HepG2 (cell line): Measurements from ENCODE around the gene TRPV6. TPM values are rescaled to one million over a fixed set of nuclear protein-coding genes. Genes with fewer than 3 reads are reported as not detected.

Source experiments
- ATAC-seq: fragments of 200-7000 bp; cut with Tn5 transposase; 3 replicates; pipeline ENCODE4 v1.9.1; 2020; ENCODE audit warnings: mild to moderate bottlenecking, moderate library complexity
- BruUV-seq: library from RNA; stranded (reverse); fragments of 400-500 nt; replicated peaks from 2 replicates; lab custom pipeline; 2021; lab: Mats Ljungman, UMichigan
- CTCF ChIA-PET: fragments of 300-600 bp; formaldehyde crosslinking; extraction: SDS; loops from one replicate; lab custom pipeline; 2021; ENCODE audit warnings: low total read pairs, inconsistent platforms, low intra/inter-chr PET ratio; lab: Yijun Ruan, JAX
- POLR2A ChIA-PET: fragments of 350-600 bp; sonication (Branson Sonifier 250); formaldehyde crosslinking; loops from one replicate; lab custom pipeline; 2020; ENCODE audit warnings: antibody characterized with exemption, inconsistent platforms; lab: Yijun Ruan, JAX
- DNase-seq: peaks from one replicate; pipeline ENCODE4 v3.0.0-alpha.2; 2015; ENCODE audit warnings: low spot score
- FAIRE-seq: peaks from 3 replicates; lab custom pipeline; 2011; peaks lifted over from hg19 to GRCh38; lab: Jason Lieb, UNC
- H2AFZ ChIP-seq: one replicate; pipeline ENCODE4 v1.6.1; 2011; ENCODE audit warnings: low read length, inconsistent platforms
- H3K27ac ChIP-seq: fragments of 300-600 bp; 3 replicates; pipeline ENCODE4 v1.8.0; 2011; ENCODE audit warnings: mixed run types, mild to moderate bottlenecking, mixed read lengths, low read length, inconsistent platforms; ENCODE audit not compliant: insufficient read depth; ENCODE audit errors: extremely low read length
- H3K27me3 ChIP-seq, 2 experiments: fragments of 200-600 bp in 1 of 2; 2 replicates in 1 of 2; 3 replicates in 1 of 2; pipeline versions ENCODE4 v1.6.0 to v1.8.0; 2011; ENCODE audit warnings: low read length in 2 of 2, mild to moderate bottlenecking in 2 of 2, moderate library complexity in 2 of 2, inconsistent platforms in 1 of 2; ENCODE audit not compliant: insufficient read depth in 2 of 2, control insufficient read depth in 1 of 2
- H3K36me3 ChIP-seq, 2 experiments: fragments of 200-600 bp in 1 of 2; replicated peaks in 1 of 2; 2 replicates in 1 of 2; 3 replicates in 1 of 2; pipeline versions ENCODE4 v1.5.1 to v1.8.0; 2011; ENCODE audit warnings: low read length in 2 of 2, inconsistent platforms in 1 of 2; ENCODE audit not compliant: insufficient read depth in 2 of 2, control insufficient read depth in 1 of 2
- H3K4me1 ChIP-seq: 2 replicates; pipeline ENCODE4 v1.5.1; 2012; ENCODE audit warnings: low read length, inconsistent platforms; ENCODE audit not compliant: insufficient read depth
- H3K4me2 ChIP-seq: 2 replicates; pipeline ENCODE4 v1.6.0; 2011; ENCODE audit warnings: low read depth, low read length, inconsistent platforms
- H3K4me3 ChIP-seq, 3 experiments: fragments of 200-600 bp in 1 of 3; sonication (generic), shearing (Covaris generic) in 1 of 3; replicated peaks in 1 of 3; 2 replicates each; pipeline ENCODE4 v1.5.1; 2011 to 2016; ENCODE audit warnings: low read length in 3 of 3, inconsistent platforms in 2 of 3, low read depth in 2 of 3, mild to moderate bottlenecking in 2 of 3, control low read depth in 1 of 3, mixed read lengths in 1 of 3; ENCODE audit not compliant: insufficient read depth in 1 of 3
- H3K79me2 ChIP-seq: one replicate; pipeline ENCODE4 v1.6.1; 2011; ENCODE audit warnings: low read length, inconsistent platforms; ENCODE audit not compliant: insufficient read depth
- H3K9ac ChIP-seq: 2 replicates; pipeline ENCODE4 v1.6.0; 2011; ENCODE audit warnings: mild to moderate bottlenecking, low read depth, low read length, inconsistent platforms; ENCODE audit not compliant: insufficient read depth
- H3K9me3 ChIP-seq: 2 replicates; pipeline ENCODE4 v1.5.1; 2012; ENCODE audit warnings: mild to moderate bottlenecking, low read length
- H4K20me1 ChIP-seq: 2 replicates; pipeline ENCODE4 v1.6.0; 2011; ENCODE audit warnings: inconsistent platforms, mild to moderate bottlenecking, low read length, moderate library complexity; ENCODE audit not compliant: insufficient read depth
- EED ChIP-seq: sonication (generic); formaldehyde crosslinking; IDR thresholded peaks from 2 replicates; pipeline ENCODE4 v1.5.0; 2020; ENCODE audit warnings: mild to moderate bottlenecking, missing genetic modification reagents
- PCBP2 ChIP-seq: fragments of 200-400 bp; formaldehyde crosslinking; optimal IDR thresholded peaks from 2 replicates; pipeline ENCODE3; 2018; ENCODE audit warnings: low read length, low read depth; ENCODE audit not compliant: poor library complexity, severe bottlenecking
- RNF2 ChIP-seq: fragments of 450-650 bp; conservative IDR thresholded peaks from 2 replicates; pipeline ENCODE4 v1.6.1; 2016; ENCODE audit warnings: low read depth
- STAT5B ChIP-seq: sonication (generic); formaldehyde crosslinking; IDR thresholded peaks from 2 replicates; pipeline ENCODE4 v1.4.0; 2020; ENCODE audit warnings: missing genetic modification reagents
- TAF15 ChIP-seq: fragments of 200-400 bp; formaldehyde crosslinking; IDR thresholded peaks from one replicate; pipeline ENCODE4 v1.6.1; 2018; ENCODE audit warnings: mild to moderate bottlenecking, low read depth, low read length; ENCODE audit not compliant: poor library complexity, severe bottlenecking
- ZBTB1 ChIP-seq: sonication (generic); formaldehyde crosslinking; IDR thresholded peaks from 2 replicates; pipeline ENCODE4 v1.4.0; 2020; ENCODE audit warnings: missing genetic modification reagents, borderline replicate concordance
- ZBTB8A ChIP-seq: sonication (generic); formaldehyde crosslinking; IDR thresholded peaks from 2 replicates; pipeline ENCODE4 v1.4.0; 2020; ENCODE audit warnings: mild to moderate bottlenecking, low read depth, missing genetic modification reagents, borderline replicate concordance
- ZKSCAN1 ChIP-seq: fragments of 150-350 bp; IDR thresholded peaks from 2 replicates; pipeline ENCODE4 v1.6.1; 2014; ENCODE audit warnings: low read length
- ZNF468 ChIP-seq: sonication (generic); formaldehyde crosslinking; IDR thresholded peaks from 2 replicates; pipeline ENCODE4 v1.8.0; 2022; ENCODE audit warnings: mild to moderate bottlenecking, moderate library complexity, missing genetic modification reagents
- ZNF614 ChIP-seq: IDR thresholded peaks from 2 replicates; pipeline ENCODE4 v1.6.1; 2018; ENCODE audit warnings: missing biosample characterization, missing genetic modification reagents, inconsistent platforms, borderline replicate concordance
- ZNF761 ChIP-seq: sonication (generic); formaldehyde crosslinking; conservative IDR thresholded peaks from 2 replicates; pipeline ENCODE4 v1.4.0; 2020; ENCODE audit warnings: mild to moderate bottlenecking, missing genetic modification reagents
- WGBS: methylation state at CpG from one replicate; pipeline ENCODE4 v1.1.6; 2017; ENCODE audit warnings: low lambda C conversion rate; 5-methylcytosine and 5-hydroxymethylcytosine counted together
- in situ Hi-C: cut with HindIII; loops from 2 replicates; pipeline ENCODE4 v1.10.0; 2017; ENCODE audit warnings: low pct_unique_long_range_greater_than_20kb; ENCODE audit not compliant: extremely low pct_ligation_motif_present
- intact Hi-C: fragments of 100-400 bp; cut with micrococcal nuclease; formaldehyde crosslinking; loops from one replicate; pipeline ENCODE4 v1.10.0; 2022; ENCODE audit not compliant: unreplicated experiment
- polyA plus RNA-seq, 8 experiments: library from polyadenylated mRNA; depleted of rRNA in 3 of 8; stranded (reverse) in 7 of 8; unstranded in 1 of 8; fragments of >200 nt; fragmentation: Illumina TruSeq in 4 of 8; extraction: Trizol in 4 of 8; gene quantifications; 2 replicates each; pipeline versions ENCODE4 v1.2.1 to v1.2.3, GENCODE V29; 2011 to 2016; ENCODE audit warnings: low read depth in 4 of 8, missing spikeins in 1 of 8, mixed read lengths in 1 of 8; ENCODE audit not compliant: insufficient read depth in 1 of 8
- total RNA-seq, 5 experiments: library from RNA; depleted of rRNA; stranded (reverse); fragments of >200 nt; fragmentation: Illumina TruSeq; extraction: Trizol; gene quantifications; 2 replicates each; pipeline ENCODE4 v1.2.3, GENCODE V29; 2016; ENCODE audit warnings: low read depth in 1 of 5
- TF ChIP-seq, protein P1 (sequence below): sonication (generic); formaldehyde crosslinking; IDR thresholded peaks from 2 replicates; pipeline ENCODE4 v1.8.0; 2022; ENCODE audit warnings: missing genetic modification reagents, mild to moderate bottlenecking, moderate library complexity, borderline replicate concordance
- TF ChIP-seq, protein P2 (sequence below): sonication (generic); formaldehyde crosslinking; IDR thresholded peaks from 2 replicates; pipeline ENCODE4 v1.5.0; 2020; ENCODE audit warnings: missing genetic modification reagents
- TF ChIP-seq, protein P3 (sequence below), 2 experiments: fragments of 450-650 bp in 1 of 2; sonication (generic) in 1 of 2; formaldehyde crosslinking in 1 of 2; IDR thresholded peaks; 2 replicates each; pipeline versions ENCODE4 v1.6.1 to v1.8.0; 2016 to 2022; ENCODE audit warnings: antibody characterized with exemption in 1 of 2, mild to moderate bottlenecking in 1 of 2, missing genetic modification reagents in 1 of 2

Gene TRPV6
- total and polyA plus RNA-seq, 2 of the 13 experiments (the other 11 are each of a cell fraction or from before 2014, with no cell fraction given), result not detected

DNA sequence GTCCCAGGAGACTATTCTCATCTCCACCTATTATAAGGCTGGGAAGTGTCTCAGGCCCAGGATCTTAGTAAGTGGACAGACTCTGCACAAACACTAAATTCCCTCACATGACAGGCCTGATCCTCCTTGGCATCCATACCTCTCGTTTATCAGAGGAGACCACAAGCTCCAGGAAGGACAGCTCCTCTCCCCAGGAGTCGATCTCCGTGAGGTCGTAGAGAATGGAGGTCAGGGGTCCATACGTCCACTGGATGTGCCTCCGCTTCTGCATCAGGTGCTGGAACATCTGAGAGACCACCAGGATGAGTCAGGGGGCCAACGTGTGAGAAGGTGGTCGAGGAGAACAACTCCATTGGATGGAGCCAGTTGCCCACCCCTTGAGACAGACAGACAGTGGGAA is 42.4 kb upstream of the TRPV6 start:
- H3K4me2 ChIP-seq, result no peak overlapping the region
- intact Hi-C loops, result no loop called here
- no peaks in the 10 kb centered on the region for H3K27me3 ChIP-seq
- no peak overlapping the region for H3K4me3 ChIP-seq
- H3K9me3 ChIP-seq, result no peaks in the 10 kb centered on the region
- H3K9ac ChIP-seq, result no peak overlapping the region
- H2AFZ ChIP-seq, result no peak overlapping the region
- no peaks in the 10 kb centered on the region for H3K79me2 ChIP-seq
- H3K4me1 ChIP-seq, result no peaks in the 10 kb centered on the region
- CTCF ChIA-PET, result no interaction called here
- 3% methylated on average over 6 of the region's 8 CpGs for WGBS
- in situ Hi-C loops, result no loop called here
- DNase-seq, result no peak
- H3K27ac ChIP-seq, result no peak overlapping the region
- POLR2A ChIA-PET, result no interaction called here
- no peaks in the 10 kb centered on the region for H4K20me1 ChIP-seq
- no peak for ATAC-seq
- H3K36me3 ChIP-seq, result no peaks in the 10 kb centered on the region
- no TSS peak for BruUV-seq
- FAIRE-seq, result no peak
- no peak for TF ChIP-seq ZNF761 (CRISPR knock-in tag)
- no peak for TF ChIP-seq ZBTB1 (CRISPR knock-in tag)
- TF ChIP-seq, protein P1, sequence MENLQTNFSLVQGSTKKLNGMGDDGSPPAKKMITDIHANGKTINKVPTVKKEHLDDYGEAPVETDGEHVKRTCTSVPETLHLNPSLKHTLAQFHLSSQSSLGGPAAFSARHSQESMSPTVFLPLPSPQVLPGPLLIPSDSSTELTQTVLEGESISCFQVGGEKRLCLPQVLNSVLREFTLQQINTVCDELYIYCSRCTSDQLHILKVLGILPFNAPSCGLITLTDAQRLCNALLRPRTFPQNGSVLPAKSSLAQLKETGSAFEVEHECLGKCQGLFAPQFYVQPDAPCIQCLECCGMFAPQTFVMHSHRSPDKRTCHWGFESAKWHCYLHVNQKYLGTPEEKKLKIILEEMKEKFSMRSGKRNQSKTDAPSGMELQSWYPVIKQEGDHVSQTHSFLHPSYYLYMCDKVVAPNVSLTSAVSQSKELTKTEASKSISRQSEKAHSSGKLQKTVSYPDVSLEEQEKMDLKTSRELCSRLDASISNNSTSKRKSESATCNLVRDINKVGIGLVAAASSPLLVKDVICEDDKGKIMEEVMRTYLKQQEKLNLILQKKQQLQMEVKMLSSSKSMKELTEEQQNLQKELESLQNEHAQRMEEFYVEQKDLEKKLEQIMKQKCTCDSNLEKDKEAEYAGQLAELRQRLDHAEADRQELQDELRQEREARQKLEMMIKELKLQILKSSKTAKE, result no peak
- TF ChIP-seq PCBP2, result no peak
- TF ChIP-seq, protein P2, sequence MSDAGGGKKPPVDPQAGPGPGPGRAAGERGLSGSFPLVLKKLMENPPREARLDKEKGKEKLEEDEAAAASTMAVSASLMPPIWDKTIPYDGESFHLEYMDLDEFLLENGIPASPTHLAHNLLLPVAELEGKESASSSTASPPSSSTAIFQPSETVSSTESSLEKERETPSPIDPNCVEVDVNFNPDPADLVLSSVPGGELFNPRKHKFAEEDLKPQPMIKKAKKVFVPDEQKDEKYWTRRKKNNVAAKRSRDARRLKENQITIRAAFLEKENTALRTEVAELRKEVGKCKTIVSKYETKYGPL (CRISPR knock-in tag), result no peak
- TF ChIP-seq TAF15, result no peak
- no peak for TF ChIP-seq ZKSCAN1
- no peak for TF ChIP-seq EED (CRISPR knock-in tag)
- TF ChIP-seq ZBTB8A (CRISPR knock-in tag), result no peak
- TF ChIP-seq RNF2, result no peak
- TF ChIP-seq STAT5B (CRISPR knock-in tag), result no peak
- TF ChIP-seq, protein P3, sequence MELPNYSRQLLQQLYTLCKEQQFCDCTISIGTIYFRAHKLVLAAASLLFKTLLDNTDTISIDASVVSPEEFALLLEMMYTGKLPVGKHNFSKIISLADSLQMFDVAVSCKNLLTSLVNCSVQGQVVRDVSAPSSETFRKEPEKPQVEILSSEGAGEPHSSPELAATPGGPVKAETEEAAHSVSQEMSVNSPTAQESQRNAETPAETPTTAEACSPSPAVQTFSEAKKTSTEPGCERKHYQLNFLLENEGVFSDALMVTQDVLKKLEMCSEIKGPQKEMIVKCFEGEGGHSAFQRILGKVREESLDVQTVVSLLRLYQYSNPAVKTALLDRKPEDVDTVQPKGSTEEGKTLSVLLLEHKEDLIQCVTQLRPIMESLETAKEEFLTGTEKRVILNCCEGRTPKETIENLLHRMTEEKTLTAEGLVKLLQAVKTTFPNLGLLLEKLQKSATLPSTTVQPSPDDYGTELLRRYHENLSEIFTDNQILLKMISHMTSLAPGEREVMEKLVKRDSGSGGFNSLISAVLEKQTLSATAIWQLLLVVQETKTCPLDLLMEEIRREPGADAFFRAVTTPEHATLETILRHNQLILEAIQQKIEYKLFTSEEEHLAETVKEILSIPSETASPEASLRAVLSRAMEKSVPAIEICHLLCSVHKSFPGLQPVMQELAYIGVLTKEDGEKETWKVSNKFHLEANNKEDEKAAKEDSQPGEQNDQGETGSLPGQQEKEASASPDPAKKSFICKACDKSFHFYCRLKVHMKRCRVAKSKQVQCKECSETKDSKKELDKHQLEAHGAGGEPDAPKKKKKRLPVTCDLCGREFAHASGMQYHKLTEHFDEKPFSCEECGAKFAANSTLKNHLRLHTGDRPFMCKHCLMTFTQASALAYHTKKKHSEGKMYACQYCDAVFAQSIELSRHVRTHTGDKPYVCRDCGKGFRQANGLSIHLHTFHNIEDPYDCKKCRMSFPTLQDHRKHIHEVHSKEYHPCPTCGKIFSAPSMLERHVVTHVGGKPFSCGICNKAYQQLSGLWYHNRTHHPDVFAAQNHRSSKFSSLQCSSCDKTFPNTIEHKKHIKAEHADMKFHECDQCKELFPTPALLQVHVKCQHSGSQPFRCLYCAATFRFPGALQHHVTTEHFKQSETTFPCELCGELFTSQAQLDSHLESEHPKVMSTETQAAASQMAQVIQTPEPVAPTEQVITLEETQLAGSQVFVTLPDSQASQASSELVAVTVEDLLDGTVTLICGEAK (IDR thresholded peaks at IDR 0.05), result no peak
- TF ChIP-seq, protein P3 (CRISPR knock-in tag; IDR thresholded peaks at IDR 0.05), result no peak
- no peak for TF ChIP-seq ZNF614 (CRISPR knock-in tag)
- no peak for TF ChIP-seq ZNF468 (CRISPR knock-in tag)
